A549 (cell line): ENCODE results near the gene DIS3L2. TPM values are rescaled to one million over a fixed set of nuclear protein-coding genes. Genes with fewer than 3 reads are reported as not detected.

ENCODE experiments used
- ATAC-seq, 2 experiments: fragments of 200-7000 bp in 1 of 2; fragments of >200 bp in 1 of 2; cut with Nextera tagmentation in 1 of 2; cut with Tn5 transposase in 1 of 2; 3 replicates each; pipeline versions ENCODE4 v1.8.0 to v1.9.1; 2018 to 2020; ENCODE audit warnings: mild to moderate bottlenecking in 1 of 2, moderate library complexity in 1 of 2
- CTCF ChIA-PET: fragments of 300-600 bp; sonication (Branson Sonifier 250); formaldehyde crosslinking; extraction: SDS; loops from one replicate; lab custom pipeline; 2021; ENCODE audit warnings: antibody characterized with exemption, inconsistent platforms; lab: Yijun Ruan, JAX
- POLR2A ChIA-PET: fragments of 350-600 bp; formaldehyde crosslinking; extraction: SDS; loops from one replicate; lab custom pipeline; 2021; ENCODE audit warnings: antibody characterized with exemption, inconsistent platforms; lab: Yijun Ruan, JAX
- DNase-seq, 2 experiments: peaks; one replicate each; pipeline versions ENCODE4 v3.0.0 to v3.0.0-alpha.2; 2011 to 2016; ENCODE audit warnings: low read depth in 1 of 2, low spot score in 1 of 2
- FAIRE-seq: peaks from 2 replicates; lab custom pipeline; 2011; peaks lifted over from hg19 to GRCh38; lab: Jason Lieb, UNC
- H3K27ac ChIP-seq, 2 experiments: fragments of >200 bp; sonication (Bioruptor Twin); formaldehyde crosslinking; 3 replicates each; pipeline ENCODE4 v1.5.1; 2016 to 2017
- H3K4me1 ChIP-seq: fragments of >200 bp; sonication (Bioruptor Twin); formaldehyde crosslinking; 3 replicates; pipeline ENCODE4 v1.6.1; 2016
- H3K4me2 ChIP-seq: fragments of >200 bp; sonication (Bioruptor Twin); formaldehyde crosslinking; 3 replicates; pipeline ENCODE4 v1.6.1; 2016
- H3K4me3 ChIP-seq: fragments of >200 bp; sonication (Bioruptor Twin); formaldehyde crosslinking; 3 replicates; pipeline ENCODE4 v1.5.1; 2016
- H3K9me3 ChIP-seq: fragments of >200 bp; sonication (Bioruptor Twin); formaldehyde crosslinking; 3 replicates; pipeline ENCODE4 v1.6.1; 2016
- CHD2 ChIP-seq: fragments of 150-350 bp; IDR thresholded peaks from 2 replicates; pipeline ENCODE4 v1.6.1; 2014; ENCODE audit warnings: low read length; ENCODE audit not compliant: partially characterized antibody
- EHF ChIP-seq: fragments of 250-450 bp; sonication (Bioruptor Pico); IDR thresholded peaks from 2 replicates; pipeline ENCODE4 v1.5.0; 2020; ENCODE audit warnings: mild to moderate bottlenecking
- EHMT2 ChIP-seq: fragments of 200-600 bp; sonication (generic); IDR thresholded peaks from 2 replicates; pipeline ENCODE4 v1.6.1; 2016; ENCODE audit warnings: antibody characterized with exemption, low read depth, mild to moderate bottlenecking, moderate library complexity
- EP300 ChIP-seq, 2 experiments: fragments of >200 bp; sonication (Bioruptor Twin); formaldehyde crosslinking; IDR thresholded peaks; 2 replicates in 1 of 2; 3 replicates in 1 of 2; pipeline ENCODE4 v1.6.1; 2016 to 2017
- FOSB ChIP-seq: fragments of 250-450 bp; sonication (Bioruptor Pico); IDR thresholded peaks from 2 replicates; pipeline ENCODE4 v1.5.0; 2020; ENCODE audit warnings: mild to moderate bottlenecking, moderate library complexity
- FOSL2 ChIP-seq, 2 experiments: fragments of 450-650 bp in 1 of 2; fragments of >200 bp in 1 of 2; sonication (Bioruptor Twin) in 1 of 2; formaldehyde crosslinking; IDR thresholded peaks; 2 replicates each; pipeline versions ENCODE4 v1.5.0 to v1.6.1; 2016 to 2020; ENCODE audit warnings: mild to moderate bottlenecking in 1 of 2, moderate library complexity in 1 of 2
- FOXS1 ChIP-seq: fragments of 250-450 bp; sonication (Bioruptor Pico); IDR thresholded peaks from 2 replicates; pipeline ENCODE4 v1.5.0; 2020; ENCODE audit warnings: mild to moderate bottlenecking, moderate library complexity
- HDAC2 ChIP-seq: fragments of 200-600 bp; sonication (generic); IDR thresholded peaks from 2 replicates; pipeline ENCODE4 v1.6.1; 2016
- HEYL ChIP-seq: fragments of 250-450 bp; sonication (Bioruptor Pico); IDR thresholded peaks from 2 replicates; pipeline ENCODE4 v1.8.0; 2021; ENCODE audit warnings: mild to moderate bottlenecking, moderate library complexity
- HOXA7 ChIP-seq: fragments of 250-450 bp; sonication (Bioruptor Pico); IDR thresholded peaks from 2 replicates; pipeline ENCODE4 v1.5.0; 2020; ENCODE audit warnings: mild to moderate bottlenecking, moderate library complexity
- HOXB5 ChIP-seq: fragments of 250-450 bp; sonication (Bioruptor Pico); IDR thresholded peaks from 2 replicates; pipeline ENCODE4 v1.5.0; 2020; ENCODE audit warnings: mild to moderate bottlenecking, moderate library complexity
- JUNB ChIP-seq: fragments of >200 bp; sonication (Bioruptor Twin); formaldehyde crosslinking; IDR thresholded peaks from 2 replicates; pipeline ENCODE4 v1.6.1; 2016
- KDM5A ChIP-seq: fragments of 200-600 bp; sonication (generic); IDR thresholded peaks from 2 replicates; pipeline ENCODE4 v1.6.1; 2016; ENCODE audit warnings: antibody characterized with exemption, mild to moderate bottlenecking
- NFE2L2 ChIP-seq: fragments of 150-350 bp; conservative IDR thresholded peaks from 2 replicates; pipeline ENCODE4 v1.6.1; 2014; ENCODE audit warnings: low read length
- POLR2AphosphoS2 ChIP-seq: conservative IDR thresholded peaks from 2 replicates; pipeline ENCODE4 v1.6.1; 2012; ENCODE audit warnings: low read length, improper control_type of control experiment, inconsistent platforms
- RARB ChIP-seq: fragments of 250-450 bp; sonication (Bioruptor Pico); IDR thresholded peaks from 2 replicates; pipeline ENCODE4 v1.8.0; 2021; ENCODE audit warnings: mild to moderate bottlenecking, moderate library complexity
- SREBF2 ChIP-seq: fragments of 450-650 bp; IDR thresholded peaks from 2 replicates; pipeline ENCODE4 v1.6.1; 2014; ENCODE audit warnings: mild to moderate bottlenecking, moderate library complexity
- TP53 ChIP-seq: fragments of 250-450 bp; sonication (Bioruptor Pico); IDR thresholded peaks from 2 replicates; pipeline ENCODE4 v1.5.0; 2021; ENCODE audit warnings: mild to moderate bottlenecking, moderate library complexity
- ZFP36 ChIP-seq: fragments of 450-650 bp; IDR thresholded peaks from 2 replicates; pipeline ENCODE4 v1.6.1; 2014; ENCODE audit warnings: borderline replicate concordance; ENCODE audit not compliant: partially characterized antibody
- ZSCAN20 ChIP-seq: fragments of 250-450 bp; sonication (Bioruptor Pico); IDR thresholded peaks from 2 replicates; pipeline ENCODE4 v1.8.0; 2022; ENCODE audit warnings: mild to moderate bottlenecking, moderate library complexity
- WGBS: methylation state at CpG from one replicate; pipeline ENCODE4 v1.1.6; 2017; ENCODE audit errors: missing lambda C conversion rate; 5-methylcytosine and 5-hydroxymethylcytosine counted together
- polyA plus RNA-seq, 4 experiments: library from polyadenylated mRNA; depleted of rRNA in 3 of 4; stranded (reverse); fragments of >200 nt; fragmentation: RNase III in 1 of 4; extraction: RNeasy Plus Mini Kit Qiagen cat#74134 plus additional on column Dnase treatment in 1 of 4; gene quantifications; 2 replicates in 3 of 4; 3 replicates in 1 of 4; pipeline ENCODE4 v1.2.3, GENCODE V29; 2011 to 2017
- TF ChIP-seq, protein P1 (sequence below): fragments of 450-650 bp; IDR thresholded peaks from 2 replicates; pipeline ENCODE4 v1.6.1; 2014; ENCODE audit warnings: antibody characterized with exemption
- TF ChIP-seq, protein P2 (sequence below): fragments of 250-450 bp; sonication (Bioruptor Pico); IDR thresholded peaks from 2 replicates; pipeline ENCODE4 v1.5.0; 2021; ENCODE audit warnings: mild to moderate bottlenecking, moderate library complexity, borderline replicate concordance

DIS3L2 gene
- polyA plus RNA-seq, 2 of the 4 experiments (the other 2 are of a cell fraction): 14.9 to 15.4 TPM

DNA sequence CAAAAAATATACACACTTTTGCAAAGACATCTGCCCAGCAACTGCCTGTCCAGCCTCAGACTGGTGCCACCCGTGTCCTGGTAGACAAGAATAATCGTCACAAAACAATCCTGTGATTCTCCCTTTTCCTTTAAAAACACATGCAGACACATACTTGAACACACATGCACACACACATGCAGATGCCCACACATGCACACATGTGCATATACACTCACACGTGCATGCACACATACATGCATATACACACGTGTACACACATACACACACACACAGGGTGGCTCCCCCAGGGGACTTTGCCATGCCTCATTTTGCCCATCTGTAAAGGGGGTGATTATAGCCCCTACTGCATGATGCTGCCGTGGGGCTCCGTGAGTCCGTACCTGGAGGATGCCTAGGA, 392.1 kb downstream of the DIS3L2 start:
- CTCF ChIA-PET: interaction anchor here (1.1 kb wide), 1 partner anchor 18 kb away, joined by 3 read pairs; no protein-coding TSS in a partner anchor
- 86% methylated on average over 6 of the region's 7 CpGs for WGBS
- ATAC-seq: no peak
- POLR2A ChIA-PET: no interaction called here
- Histone ChIP-seq H3K9me3 (no peaks in the 10 kb centered on the region), H3K27ac (no peak overlapping the region), H3K4me1 (0 out of 3 replicates have a peak, but pooled peaks cover 3% of the 10 kb centered on the region), H3K4me3 (no peak overlapping the region), H3K4me2 (no peak overlapping the region)
- no peak for DNase-seq
- no peak for FAIRE-seq
- TF ChIP-seq ZSCAN20 (CRISPR knock-in tag) (no peak), FOSL2 (IDR thresholded peaks at IDR 0.05) (no peak), FOSL2 (CRISPR knock-in tag; IDR thresholded peaks at IDR 0.05) (no peak), RARB (CRISPR knock-in tag) (no peak), HOXA7 (no peak), EHF (CRISPR knock-in tag) (no peak)

DNA sequence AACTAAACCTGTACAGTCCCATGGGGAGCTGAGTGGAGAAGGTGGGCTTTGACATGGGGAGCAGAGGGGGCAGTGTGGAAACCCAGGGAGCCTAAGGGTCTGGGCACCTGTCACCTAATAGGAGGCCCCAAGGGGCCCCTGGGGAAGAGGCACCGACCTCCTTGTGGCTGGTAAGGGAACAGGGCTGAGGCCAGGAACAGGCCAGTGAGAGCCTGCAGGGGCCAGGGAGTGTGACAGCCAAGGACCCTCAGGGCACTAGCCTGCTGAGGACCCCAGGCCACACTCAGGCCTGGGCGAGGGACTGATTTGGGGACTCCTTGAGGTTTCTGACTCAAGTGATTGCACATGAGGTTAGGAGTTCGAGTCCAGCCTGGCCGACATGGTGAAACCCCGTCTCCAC, 392.6 kb downstream of the DIS3L2 start:
- no peaks in the 10 kb centered on the region for H3K9me3 ChIP-seq
- 0 out of 3 replicates have a peak, but pooled peaks cover 3% of the 10 kb centered on the region for H3K4me1 ChIP-seq
- H3K4me2 ChIP-seq: no peak overlapping the region
- ChIA-PET POLR2A (no interaction called here), CTCF (interaction anchor here (1.1 to 1.4 kb wide), 2 partner anchors 18 to 85 kb away, joined by 3 to 8 read pairs; no protein-coding TSS in a partner anchor)
- no peak overlapping the region for H3K27ac ChIP-seq
- 74% methylated on average over 5 of the region's 5 CpGs for WGBS
- no peak overlapping the region for H3K4me3 ChIP-seq
- no peak for FAIRE-seq
- ATAC-seq: no peak
- TF ChIP-seq, protein P1, sequence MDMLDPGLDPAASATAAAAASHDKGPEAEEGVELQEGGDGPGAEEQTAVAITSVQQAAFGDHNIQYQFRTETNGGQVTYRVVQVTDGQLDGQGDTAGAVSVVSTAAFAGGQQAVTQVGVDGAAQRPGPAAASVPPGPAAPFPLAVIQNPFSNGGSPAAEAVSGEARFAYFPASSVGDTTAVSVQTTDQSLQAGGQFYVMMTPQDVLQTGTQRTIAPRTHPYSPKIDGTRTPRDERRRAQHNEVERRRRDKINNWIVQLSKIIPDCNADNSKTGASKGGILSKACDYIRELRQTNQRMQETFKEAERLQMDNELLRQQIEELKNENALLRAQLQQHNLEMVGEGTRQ: no peak
- TF ChIP-seq NFE2L2: no peak
- TF ChIP-seq FOXS1: no peak
- TF ChIP-seq TP53 (CRISPR knock-in tag): no peak
- TF ChIP-seq, all 56 proteins: peak for 0
- no peak for DNase-seq

DNA sequence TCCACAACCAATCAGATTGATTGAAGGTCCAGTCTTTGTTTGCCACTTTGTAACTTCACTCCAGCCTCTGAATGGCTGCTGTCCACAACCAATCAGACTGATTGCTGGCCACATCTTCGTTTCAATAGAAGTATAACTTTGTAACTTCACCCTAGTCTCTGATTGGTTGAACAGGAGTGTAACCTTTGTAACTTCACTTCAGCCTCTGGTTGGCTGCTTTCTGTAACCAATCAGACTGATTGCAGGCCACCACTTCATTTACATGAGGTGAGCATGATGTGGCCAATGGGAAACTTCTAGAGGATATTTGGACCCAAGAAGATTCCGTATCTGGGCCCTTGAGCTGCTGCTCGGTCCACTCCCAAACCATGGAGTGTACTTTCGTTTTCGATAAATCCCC, 400.1 kb downstream of the DIS3L2 start:
- ChIA-PET POLR2A (no interaction called here), CTCF (interaction anchor here (1.4 to 1.9 kb wide), 2 partner anchors 24 to 437 kb away, joined by 3 to 6 read pairs; no protein-coding TSS in a partner anchor)
- Histone ChIP-seq H3K9me3 (no peaks in the 10 kb centered on the region), H3K4me2 (no peak overlapping the region), H3K4me1 (peaks cover 4% of the 10 kb centered on the region; the same call in 2 of the 3 replicates), H3K27ac (no peak overlapping the region), H3K4me3 (no peak overlapping the region)
- TF ChIP-seq FOSB (no peak), EHMT2 (no peak), SREBF2 (no peak), KDM5A (no peak), ZFP36 (no peak), HEYL (CRISPR knock-in tag) (no peak), HDAC2 (no peak), RARB (CRISPR knock-in tag) (no peak), JUNB (no peak), EP300 (IDR thresholded peaks at IDR 0.05) (no peak), EHF (CRISPR knock-in tag) (no peak), CHD2 (no peak), HOXB5 (CRISPR knock-in tag) (no peak), POLR2AphosphoS2 (no peak)
- TF ChIP-seq, protein P2, sequence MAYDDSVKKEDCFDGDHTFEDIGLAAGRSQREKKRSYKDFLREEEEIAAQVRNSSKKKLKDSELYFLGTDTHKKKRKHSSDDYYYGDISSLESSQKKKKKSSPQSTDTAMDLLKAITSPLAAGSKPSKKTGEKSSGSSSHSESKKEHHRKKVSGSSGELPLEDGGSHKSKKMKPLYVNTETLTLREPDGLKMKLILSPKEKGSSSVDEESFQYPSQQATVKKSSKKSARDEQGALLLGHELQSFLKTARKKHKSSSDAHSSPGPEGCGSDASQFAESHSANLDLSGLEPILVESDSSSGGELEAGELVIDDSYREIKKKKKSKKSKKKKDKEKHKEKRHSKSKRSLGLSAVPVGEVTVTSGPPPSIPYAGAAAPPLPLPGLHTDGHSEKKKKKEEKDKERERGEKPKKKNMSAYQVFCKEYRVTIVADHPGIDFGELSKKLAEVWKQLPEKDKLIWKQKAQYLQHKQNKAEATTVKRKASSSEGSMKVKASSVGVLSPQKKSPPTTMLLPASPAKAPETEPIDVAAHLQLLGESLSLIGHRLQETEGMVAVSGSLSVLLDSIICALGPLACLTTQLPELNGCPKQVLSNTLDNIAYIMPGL (CRISPR knock-in tag): no peak
- no peak for ATAC-seq
- 71% methylated on average over 5 of the region's 5 CpGs for WGBS
- no peak for FAIRE-seq
- DNase-seq: no peak
